BJ (cell line): ENCODE results near the gene TNRC6C. TPM values are rescaled to one million over a fixed set of nuclear protein-coding genes. Genes with fewer than 3 reads are reported as not detected.

Experiments
- CTCF ChIA-PET: fragments of 350-600 bp; formaldehyde crosslinking; extraction: SDS; loops from one replicate; lab custom pipeline; 2021; ENCODE audit warnings: antibody characterized with exemption, inconsistent platforms; lab: Yijun Ruan, JAX
- POLR2A ChIA-PET: fragments of 300-600 bp; sonication (Branson Sonifier 250); formaldehyde crosslinking; extraction: SDS; loops from one replicate; lab custom pipeline; 2021; ENCODE audit warnings: antibody characterized with exemption; lab: Charles Lee
- DNase-seq: peaks from one replicate; pipeline ENCODE4 v3.0.0-alpha.2; 2011; ENCODE audit warnings: low read depth
- H3K27me3 ChIP-seq: 2 replicates; pipeline ENCODE4 v1.6.0; 2011; ENCODE audit warnings: low read length; ENCODE audit not compliant: control insufficient read depth, insufficient read depth
- H3K36me3 ChIP-seq: 2 replicates; pipeline ENCODE4 v1.5.1; 2011; ENCODE audit warnings: low read length; ENCODE audit not compliant: control insufficient read depth, insufficient read depth
- H3K4me3 ChIP-seq: 2 replicates; pipeline ENCODE4 v1.5.1; 2011; ENCODE audit warnings: low read depth, mild to moderate bottlenecking, control low read depth, low read length
- CTCF ChIP-seq: IDR thresholded peaks from 2 replicates; pipeline ENCODE4 v1.5.1; 2011; ENCODE audit warnings: low read depth, mild to moderate bottlenecking, control low read depth, inconsistent platforms, low read length, moderate library complexity; ENCODE audit not compliant: insufficient read depth
- polyA plus RNA-seq: library from polyadenylated mRNA; depleted of rRNA; stranded (reverse); fragments of >200 nt; gene quantifications from 2 replicates; pipeline ENCODE4 v1.2.3, GENCODE V29; 2011

TNRC6C gene
- polyA plus RNA-seq, 1 experiment = 0.91 TPM

- TF ChIP-seq CTCF = no peak
- H3K27me3 ChIP-seq = peaks cover 2% of the 10 kb centered on the region; the same call in 1 of the 2 replicates
- no peaks in the 10 kb centered on the region for H3K36me3 ChIP-seq
- no peak for DNase-seq
- ChIA-PET POLR2A (no interaction called here), CTCF (interaction anchor here (1.2 kb wide), 1 partner anchor 128 kb away, joined by 3 read pairs; no protein-coding TSS in a partner anchor)
- no peak overlapping the region for H3K4me3 ChIP-seq
Measured at GRCh38 chr17:78123258-78123929, 164.9 kb downstream of the TNRC6C start.

DNA sequence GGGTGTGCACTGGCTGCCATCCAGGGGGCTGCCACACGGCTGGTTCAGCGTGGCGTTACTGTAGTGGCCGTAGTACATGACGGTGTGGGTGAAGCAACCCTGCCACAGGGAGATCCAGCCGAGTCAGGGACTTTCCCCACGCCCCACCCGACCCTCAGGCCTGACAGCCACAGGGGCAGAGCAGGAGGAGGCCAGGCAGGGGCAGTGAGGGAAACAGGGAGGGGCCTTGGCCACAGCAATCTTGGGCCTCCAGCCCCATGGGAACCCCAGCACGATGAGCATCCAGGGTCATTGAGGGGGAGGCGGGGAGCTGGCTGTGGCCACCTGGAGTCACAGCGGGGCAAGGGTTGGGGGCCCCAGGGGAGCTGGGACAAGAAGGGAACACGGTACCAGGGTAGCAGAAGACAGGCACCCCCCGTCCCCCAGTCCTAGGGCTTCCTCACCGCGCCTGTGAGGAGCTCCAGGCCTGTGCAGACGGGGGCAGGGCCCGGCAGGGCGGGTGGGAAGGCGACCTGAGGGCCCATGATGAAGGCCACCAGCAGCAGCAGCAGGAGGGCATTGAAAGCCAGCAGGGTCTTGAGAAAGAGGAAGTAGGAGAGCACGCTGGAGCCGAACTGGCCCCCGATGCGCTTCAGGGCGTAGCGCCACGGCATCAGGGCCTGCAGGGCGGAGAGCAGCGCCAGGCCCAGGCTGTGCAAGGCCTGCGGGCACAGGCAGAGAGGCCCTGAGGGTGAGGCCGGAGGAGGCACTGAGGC lies 165.8 kb downstream of the TNRC6C start:
- TF ChIP-seq CTCF = no peak
- Histone ChIP-seq H3K27me3 (peaks cover 2% of the 10 kb centered on the region; the same call in 1 of the 2 replicates), H3K4me3 (no peak overlapping the region), H3K36me3 (no peaks in the 10 kb centered on the region)
- no peak for DNase-seq
- POLR2A ChIA-PET = no interaction called here
- CTCF ChIA-PET = interaction anchor here (1.3 kb wide), 1 partner anchor 12 kb away, joined by 5 read pairs; no protein-coding TSS in a partner anchor

GRCh38 chr17:78124836-78125137 lies 166.3 kb downstream of the TNRC6C start:
- Histone ChIP-seq H3K4me3 (no peak overlapping the region), H3K27me3 (peaks cover 4% of the 10 kb centered on the region; the same call in 1 of the 2 replicates), H3K36me3 (no peaks in the 10 kb centered on the region)
- CTCF ChIA-PET = interaction anchor here (1.3 kb wide), 1 partner anchor 12 kb away, joined by 5 read pairs; no protein-coding TSS in a partner anchor
- no peak for DNase-seq
- POLR2A ChIA-PET = no interaction called here
- no peak for TF ChIP-seq CTCF

DNA sequence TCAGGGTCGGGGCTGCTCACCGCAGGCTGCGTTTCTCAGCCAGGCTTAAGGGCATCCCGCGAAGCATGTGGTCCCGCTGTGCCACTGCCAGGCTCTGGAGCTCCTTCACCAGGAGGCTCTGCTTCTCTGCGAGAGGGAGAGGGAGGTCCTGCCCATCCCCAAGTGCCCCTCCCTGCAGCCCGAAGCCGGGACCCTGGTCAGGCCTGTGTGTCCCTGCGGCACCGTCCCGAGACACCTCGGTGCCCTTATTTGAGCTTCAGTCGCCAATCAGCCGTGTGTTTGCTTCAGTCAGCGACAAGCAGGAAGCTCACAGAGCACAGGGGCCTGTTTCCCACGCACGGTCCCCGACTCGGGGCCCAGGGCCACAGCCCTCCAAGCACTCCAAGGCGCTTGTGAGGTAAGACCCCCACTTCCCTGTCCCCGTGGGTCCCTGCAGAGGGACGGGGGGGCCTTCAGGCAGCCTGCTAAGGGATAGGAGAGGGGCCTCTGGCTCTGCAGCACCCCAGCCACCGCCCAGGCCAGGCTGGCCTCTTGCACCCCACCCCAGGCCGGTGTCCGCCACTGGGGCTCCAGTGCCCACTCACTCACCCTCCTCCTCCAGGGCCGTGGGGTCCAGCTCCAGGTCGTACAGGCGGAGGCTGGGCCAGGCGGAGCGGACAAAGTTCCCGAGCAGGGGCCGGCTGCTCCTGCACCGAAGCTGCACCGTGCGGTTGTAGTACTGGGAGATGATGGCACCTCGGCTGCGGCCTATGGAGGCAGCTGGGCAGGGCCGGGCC lies 166.8 kb downstream of the TNRC6C start:
- POLR2A ChIA-PET = no interaction called here
- no peak for DNase-seq
- H3K27me3 ChIP-seq = peaks cover 4% of the 10 kb centered on the region; the same call in 1 of the 2 replicates
- CTCF ChIA-PET = interaction anchor here (1.3 kb wide), 1 partner anchor 13 kb away, joined by 5 read pairs; no protein-coding TSS in a partner anchor
- no peaks in the 10 kb centered on the region for H3K36me3 ChIP-seq
- no peak overlapping the region for H3K4me3 ChIP-seq
- TF ChIP-seq CTCF = no peak
